HG03442 (cell line): ENCODE data around the gene BAHCC1.

ENCODE experiments used
- ATAC-seq: cut with Tn5 transposase; IDR thresholded peaks from one replicate; pipeline ENCODE4 v1.9.1; 2021; ENCODE audit warnings: mild to moderate bottlenecking, moderate library complexity; ENCODE audit not compliant: unreplicated experiment

The BAHCC1 gene

DNA sequence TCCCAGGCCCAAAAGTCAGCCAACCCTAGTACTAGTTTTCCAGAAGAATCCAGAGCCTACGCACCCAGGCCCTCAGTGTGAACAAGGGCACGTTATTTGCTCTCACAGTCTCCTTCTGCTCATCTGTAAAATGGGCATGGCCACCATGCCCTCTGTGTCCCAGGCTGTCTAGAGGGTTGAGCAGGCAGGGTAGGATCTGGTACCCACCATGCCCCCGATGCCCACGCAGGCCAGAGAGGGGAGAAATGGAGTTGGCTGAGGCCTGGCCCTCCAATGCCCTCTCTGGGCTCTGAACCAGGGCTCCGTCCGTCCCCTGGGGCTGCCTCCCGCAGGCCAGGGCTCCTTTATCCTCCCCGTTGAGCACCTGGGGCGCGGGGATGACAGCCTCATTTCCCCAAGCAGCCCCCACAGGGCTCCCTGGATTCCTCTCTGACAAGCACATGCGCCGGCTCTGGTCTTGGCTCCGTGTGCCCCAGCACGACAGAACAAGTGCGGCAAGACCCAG is 9.1 kb upstream of the BAHCC1 start:
- ATAC-seq: no peak

DNA sequence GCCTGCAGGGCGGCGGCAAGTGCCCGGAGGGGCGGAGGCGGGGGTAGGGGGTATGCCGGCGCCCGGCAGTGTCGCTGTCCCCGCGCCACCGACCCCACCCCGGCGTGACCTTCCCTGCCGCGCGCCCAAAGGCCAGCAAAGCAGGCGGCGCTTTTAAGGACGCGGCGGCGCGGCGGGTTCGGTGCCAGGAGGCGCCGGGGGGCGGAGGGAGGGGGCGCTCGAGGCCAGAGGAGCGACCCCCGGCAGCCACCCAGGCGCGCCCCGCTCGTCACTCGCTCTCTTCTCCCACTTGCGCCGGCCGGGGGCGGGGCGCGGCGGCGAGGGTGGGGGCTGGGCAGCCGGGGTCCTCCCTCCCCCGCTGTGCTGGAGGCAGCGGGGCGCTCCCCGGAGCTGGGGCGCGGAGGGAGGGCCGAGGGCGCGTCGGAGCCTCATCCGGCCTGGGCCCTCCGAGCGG is 8.6 kb upstream of the BAHCC1 start:
- ATAC-seq: no peak

DNA sequence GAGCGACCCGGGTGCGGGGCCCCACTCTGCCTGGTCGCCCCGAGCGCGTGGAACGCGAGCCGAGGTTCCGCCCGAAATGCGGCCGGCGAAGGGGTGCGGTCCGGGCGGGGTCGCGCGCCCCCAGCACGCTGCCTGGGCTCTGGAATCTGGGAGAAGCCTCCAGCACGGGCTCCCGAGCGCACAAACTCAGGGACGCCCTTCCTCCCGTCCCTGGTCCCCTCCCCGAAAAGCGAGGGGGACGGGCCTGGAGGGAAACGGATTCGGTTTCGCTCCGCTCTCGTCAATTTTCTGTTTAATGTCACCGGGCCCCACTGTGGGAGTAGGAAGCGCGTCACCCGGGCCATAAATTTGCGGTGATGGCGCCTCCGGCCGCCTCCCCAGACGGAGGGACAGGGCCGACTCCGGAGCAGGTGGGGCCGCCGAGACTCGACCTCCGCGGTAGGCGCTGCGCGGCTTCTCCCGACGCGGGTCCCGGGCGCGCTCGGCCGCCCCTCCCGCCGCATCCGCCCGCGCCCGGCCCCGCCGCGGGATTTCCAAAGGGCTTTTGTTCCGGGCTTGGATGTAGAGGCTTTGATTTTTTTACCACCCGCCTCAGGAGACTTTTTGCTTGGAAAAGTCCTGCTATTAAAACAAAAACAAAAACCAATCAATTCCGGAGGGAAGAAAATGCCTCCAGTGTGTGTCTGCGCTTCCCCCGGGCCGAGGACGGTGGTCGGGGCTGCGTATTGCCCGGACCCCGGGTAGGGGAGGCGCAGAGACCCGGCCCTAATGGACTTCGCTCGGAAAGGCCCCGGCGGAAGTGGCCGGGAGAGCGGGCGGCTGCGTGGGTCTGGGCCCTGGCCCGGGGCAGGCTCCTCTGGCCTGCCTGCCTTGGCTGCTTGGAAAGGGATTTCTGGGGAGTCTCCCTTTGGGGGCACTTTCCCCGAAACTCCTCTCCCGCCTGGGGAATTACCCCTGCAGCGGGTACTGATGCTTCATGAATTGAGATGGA is 7.9 kb upstream of the BAHCC1 start:
- no peak for ATAC-seq

DNA sequence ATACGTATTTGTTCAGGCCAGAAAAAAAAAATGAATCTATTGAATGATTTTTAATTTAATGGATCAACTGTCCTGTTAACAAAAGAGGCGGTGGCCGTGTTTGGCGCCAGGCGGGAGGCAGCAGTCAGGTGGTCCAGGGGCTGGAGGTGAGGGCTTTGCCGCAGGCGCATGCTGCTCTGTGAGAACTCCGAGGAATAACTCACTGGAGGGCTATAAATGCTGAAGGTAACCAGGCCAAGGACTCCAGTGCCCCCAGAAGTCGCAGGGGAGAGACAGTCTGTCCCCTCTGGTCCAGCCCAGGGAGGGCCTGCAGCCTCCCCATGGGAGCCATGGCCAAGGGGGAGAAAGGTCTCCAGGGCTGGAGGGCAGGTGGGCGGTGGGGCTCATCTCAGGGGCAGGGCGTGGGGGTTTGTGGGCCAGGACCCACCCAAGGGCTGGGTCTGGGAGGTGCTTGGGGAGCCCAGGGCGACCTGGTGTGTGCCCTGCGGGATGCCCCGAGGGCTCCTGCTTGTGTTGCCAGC is 7.1 kb upstream of the BAHCC1 start:
- ATAC-seq: no peak

DNA sequence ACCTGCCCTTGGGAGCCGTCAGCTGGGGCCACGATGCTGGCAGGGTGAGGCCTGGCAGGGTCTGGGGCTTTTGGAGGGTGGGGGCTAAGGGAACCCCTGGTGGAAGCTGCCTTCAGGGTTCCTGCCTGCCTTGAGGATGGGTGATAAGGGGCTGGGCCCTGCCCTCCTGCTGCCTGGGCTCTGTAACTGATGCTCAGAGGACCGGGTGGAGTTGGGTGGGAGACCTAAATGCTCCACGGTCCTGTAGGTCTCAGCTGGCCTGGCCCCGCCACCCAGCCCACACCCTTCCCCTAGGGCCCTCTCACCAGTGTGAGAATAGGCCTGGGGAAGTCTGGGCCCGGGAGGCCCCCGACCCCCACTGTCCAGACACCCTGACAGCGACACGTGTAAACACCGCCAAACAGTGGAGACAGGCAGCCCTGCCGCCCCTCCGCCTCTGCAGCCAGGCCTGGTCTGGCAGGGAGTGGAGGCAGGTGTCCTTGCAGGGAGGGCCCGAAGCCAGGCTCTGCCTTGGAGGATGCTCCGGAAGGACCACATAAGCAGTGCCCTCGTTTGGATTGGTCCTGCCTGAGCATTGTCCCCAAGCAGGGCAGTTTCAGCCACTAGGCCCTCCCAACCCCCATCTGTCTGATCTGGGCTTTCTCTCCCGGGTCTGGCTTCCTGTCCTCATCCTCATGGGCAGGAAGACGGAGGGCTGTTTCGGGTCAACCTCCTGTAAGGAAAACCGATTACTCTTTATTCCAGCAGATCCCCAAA is 6.5 kb upstream of the BAHCC1 start:
- no peak for ATAC-seq

DNA sequence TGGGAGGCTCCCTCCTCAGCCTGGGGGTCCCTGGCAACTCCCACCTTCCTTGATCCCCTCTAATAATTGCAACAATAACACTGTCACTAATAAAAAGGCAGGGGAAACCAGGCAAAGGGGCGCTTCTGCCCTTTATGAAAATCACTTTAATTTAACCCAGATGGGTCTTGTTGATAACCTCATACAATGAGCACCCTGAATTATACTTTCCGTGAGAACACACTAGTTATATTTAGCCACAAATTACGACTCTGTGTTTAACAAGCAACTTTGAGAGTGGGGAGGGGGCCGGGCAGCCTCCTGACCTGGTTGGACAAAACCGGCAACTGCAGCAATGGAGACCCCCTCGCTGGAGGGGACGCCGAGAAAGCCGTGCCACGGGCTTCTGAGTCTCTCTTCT is 5.7 kb upstream of the BAHCC1 start:
- no peak for ATAC-seq

DNA sequence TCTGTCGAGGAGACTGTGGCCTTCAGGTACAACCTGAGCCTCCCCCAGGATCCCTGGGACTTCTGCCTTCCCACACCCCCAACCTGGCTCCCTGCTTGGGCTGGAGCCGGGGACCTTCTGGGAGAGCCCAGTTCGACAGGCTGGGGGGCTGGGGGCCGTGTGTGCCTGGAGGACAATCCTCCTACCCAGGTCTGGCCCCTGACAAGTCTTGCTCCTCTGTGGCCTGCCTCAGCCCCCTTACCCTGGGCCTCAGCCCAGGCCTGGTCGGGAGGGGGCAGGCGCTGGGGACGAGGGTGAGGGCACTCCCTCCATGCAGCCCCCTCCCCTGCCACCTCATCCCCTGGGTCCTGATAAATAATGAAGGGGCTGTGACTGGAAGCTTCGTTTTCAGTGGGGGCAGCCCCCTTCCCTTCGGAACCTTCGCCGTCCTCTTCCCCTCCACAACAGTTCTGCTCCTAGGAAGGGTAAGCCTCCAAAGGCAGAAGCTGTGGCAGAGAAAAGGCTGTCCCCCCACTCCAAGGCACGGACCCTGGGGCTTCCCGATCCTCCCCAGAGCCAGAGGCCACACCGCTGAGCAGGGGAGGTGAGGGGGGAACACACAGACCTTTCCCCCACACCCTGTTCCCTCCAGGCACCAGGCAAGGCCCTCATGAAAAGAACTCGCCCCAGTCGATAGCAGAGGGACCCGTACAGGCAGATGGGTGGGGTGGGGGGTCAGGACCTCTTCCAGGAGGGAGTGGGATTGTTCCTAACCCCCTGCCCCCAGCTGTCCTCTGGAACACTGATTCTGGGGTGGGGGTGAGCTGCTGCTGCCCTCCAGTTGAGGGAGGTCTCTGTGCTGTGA is 5.0 kb upstream of the BAHCC1 start:
- ATAC-seq: no peak

DNA sequence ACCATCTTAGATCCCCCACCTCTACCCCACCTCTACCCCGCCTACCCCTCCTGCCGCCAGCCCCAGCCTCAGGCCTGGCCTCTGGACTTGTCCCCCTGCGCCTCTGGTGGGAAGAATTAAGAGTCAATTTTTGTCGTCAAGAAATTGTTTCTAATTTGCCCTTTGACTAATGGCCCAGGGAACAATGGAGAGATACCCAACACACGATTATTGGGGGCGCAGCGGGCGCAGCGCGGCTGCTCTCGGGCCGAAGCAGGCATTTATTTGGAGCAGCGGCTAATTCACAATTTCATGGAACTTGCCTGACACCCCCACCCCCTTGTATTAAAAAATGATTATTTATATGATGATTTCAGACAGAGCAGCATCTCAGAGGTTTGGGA is 4.4 kb upstream of the BAHCC1 start:
- ATAC-seq: no peak

DNA sequence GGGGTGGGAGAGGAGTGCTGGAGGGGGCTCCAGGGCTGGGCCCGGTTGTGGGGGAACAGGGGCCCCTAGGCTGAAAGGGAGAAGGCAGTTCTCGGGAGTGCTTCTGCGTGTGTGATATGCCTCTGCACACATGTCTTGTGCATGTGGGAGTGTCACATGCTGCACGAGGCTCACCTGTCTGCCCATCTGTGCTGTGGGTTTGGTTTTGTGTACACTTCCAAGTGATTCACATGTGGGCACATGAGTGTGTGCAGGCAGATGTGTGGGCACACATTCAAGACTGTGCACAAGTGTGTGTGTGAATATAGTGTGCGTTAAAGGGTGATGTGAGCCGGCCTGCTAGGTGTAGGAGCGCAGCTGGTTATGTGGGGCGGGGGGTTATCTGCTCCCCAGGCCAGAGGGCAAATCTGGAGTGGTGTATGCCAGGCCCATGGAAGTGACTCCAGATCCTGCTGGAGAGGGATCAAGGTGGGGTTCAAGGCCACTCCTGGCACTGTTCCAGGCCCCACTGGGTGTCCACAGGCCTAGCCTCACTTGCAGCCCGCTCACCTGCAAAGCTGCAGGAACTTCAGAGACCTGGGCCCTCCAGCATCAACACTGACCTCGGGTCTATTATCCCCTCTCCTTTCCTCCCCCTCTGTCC is 3.8 kb upstream of the BAHCC1 start:
- ATAC-seq: no peak

DNA sequence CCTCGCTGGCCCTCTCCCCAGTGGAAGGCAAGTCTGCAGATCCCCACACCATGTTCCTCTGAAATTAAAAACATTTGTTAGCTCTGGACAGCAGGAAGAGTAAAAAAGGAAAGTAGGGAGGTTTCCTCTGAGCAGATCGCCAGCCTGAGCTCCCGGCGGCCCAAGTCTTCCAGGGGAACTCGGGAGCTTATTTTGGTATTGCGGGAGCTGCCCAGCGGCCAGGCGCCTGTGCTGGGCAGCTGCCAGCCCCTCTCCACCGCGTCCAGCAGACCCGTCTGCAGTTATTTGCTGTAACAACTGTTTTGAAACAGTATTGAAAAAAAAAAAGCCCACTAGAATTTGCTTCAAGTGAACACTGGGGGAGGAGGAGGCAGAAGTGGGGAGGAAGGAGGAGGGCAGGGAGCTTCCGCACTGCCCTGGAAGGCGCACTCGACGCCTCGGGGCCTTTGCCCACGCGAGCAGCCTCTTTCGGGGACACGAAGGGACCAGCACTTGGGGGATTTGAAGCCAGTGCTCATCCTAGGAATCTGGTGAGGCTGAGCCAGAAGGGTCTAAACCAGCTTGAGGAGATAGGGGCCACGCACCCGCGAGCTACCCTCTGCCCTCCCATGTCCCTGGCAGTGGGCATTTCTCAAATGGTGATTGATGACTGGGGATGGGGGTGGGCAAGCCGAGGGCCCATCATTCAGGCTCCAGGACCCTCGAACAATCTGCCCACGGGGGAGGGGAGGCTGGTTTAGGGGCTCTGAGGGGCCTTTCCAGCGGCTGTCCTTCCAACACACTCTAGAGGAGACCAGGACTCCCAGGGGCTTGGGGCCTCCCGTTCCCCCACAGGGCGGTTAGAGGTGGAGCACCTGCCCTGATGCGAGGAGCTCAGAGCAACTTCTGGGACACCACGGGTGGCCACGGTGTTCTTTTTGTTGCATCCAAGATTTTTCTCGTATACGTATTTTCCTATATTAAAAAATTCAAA is 3.0 kb upstream of the BAHCC1 start:
- ATAC-seq: no peak

DNA sequence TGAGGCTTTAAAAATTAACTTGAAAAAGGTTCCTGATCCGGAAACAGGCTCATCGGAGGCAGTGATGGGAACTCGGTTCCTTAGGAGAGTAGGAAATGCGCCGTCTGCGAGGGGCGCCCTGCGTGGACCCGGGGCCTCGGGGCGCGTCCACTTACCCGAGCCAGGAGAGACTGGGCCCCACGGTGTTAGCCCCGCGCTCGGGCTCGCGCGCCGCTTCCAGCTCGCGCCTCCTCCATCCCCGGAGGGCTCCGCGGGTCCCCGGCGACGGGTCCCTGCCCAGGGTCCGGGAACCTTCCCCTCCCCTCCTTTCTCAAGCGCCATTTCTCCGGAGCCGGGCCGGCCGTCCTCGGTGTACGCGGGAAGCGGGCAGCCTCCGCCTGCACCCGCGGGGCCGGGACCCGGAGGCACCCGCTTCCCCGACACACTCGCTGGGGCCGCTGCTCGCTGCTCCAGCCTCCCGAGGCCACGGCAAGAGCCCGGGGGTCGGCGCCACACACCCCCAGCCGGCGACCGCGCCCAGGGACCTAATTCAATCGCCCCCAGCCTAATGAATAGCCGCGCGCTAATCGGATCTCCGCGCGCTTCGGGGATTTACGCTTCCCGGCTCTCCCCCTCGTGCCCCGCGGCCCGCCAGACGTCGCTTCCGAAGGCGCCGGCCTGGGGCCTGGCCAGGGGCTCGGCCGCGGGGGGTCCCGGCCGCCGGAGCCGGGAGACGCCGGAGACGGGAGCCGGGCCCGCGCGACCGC is 2.2 kb upstream of the BAHCC1 start:
- ATAC-seq: no peak

DNA sequence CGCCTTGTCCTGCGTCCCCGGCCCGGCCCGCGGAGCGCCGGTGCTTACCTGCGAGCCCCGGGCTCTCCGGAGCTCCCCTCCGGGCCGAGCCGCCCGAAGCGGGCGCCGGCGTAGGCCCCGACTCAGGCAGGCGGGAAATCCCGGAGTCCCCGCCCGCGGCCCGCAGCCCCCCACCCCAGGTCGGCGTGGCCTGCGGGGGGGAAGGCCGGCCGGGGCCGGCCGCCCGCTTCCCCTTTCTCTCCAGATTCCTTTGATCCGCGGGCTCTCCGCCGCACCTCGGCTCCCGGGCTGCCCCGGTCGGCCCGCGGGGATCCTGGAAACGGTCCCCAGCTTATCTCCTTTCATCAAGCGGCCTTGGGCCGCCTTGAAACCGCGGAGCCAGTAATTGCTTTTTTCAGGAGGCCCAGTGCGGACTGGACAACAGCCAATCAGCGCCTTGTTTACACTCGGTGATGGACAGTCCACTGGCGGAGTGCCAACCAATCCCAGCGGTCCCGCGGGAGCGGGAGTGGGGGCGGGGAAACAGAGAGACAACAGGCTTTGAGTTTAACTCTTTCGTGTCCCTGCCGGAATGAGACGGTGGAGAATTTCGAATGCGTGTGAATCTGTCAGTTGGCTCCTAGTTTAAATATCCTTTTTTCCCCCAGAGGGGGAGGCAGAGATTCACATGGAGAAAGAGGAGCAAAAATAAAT is 1.4 kb upstream of the BAHCC1 start:
- ATAC-seq: peak; percentile 42

DNA sequence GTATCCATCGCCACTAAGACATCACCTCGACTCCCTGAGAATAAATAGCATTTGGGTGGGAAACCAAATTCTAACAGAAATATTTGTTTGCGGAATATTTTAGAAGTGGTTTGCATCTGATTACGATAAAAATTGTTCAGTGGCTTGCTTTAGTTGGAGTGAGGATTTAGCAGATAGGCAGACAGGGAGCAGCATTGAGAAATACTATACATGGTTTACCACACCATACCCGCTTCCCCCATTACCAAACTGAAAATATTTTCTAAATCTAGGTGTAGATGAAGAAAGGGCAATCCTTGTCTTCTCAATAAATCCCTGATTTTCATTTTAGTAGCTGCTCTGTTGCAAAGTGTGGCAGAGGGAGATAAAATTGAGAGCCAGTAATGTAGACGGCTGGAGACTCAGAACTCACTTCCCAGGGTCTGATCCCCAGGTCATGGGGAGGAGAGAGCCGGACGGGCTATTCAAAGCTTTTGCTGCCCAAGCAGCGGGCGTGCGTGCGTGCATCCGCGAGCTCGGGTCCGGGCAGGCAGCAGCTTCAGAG is 808 bp upstream of the BAHCC1 start:
- no peak for ATAC-seq

DNA sequence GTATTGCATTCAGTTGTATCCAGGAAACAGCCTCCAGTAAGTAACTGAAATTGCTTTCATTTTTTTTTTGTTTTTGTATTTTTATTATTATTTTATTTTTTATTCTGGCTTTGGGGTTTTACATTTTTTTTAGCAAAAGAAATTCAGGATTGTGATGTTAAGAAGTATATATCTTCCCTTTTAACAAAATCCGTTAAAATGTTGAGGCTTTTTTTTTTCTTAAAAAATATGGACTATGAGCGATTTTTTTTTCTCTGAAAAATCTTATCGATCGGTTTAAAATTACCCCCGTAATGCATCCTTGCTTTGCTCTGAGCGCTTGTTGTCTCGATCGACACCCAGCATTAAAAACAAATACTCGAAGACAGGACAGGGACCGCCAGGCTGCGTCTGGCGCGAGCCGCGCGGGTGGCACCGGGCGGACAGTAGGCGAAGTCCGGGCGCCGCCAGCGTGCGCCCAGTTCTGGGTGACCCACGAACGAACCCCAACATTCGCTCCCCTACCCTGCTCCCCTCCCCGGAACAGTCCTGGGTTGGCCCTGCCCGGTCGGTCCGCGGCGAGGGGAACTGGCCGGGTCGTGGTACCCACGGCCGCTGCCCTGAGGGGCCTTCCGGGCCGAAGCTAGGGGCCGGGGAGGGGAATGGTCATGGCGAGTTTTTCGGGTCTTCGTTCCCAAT is 482 bp downstream of the BAHCC1 start:
- ATAC-seq: no peak

DNA sequence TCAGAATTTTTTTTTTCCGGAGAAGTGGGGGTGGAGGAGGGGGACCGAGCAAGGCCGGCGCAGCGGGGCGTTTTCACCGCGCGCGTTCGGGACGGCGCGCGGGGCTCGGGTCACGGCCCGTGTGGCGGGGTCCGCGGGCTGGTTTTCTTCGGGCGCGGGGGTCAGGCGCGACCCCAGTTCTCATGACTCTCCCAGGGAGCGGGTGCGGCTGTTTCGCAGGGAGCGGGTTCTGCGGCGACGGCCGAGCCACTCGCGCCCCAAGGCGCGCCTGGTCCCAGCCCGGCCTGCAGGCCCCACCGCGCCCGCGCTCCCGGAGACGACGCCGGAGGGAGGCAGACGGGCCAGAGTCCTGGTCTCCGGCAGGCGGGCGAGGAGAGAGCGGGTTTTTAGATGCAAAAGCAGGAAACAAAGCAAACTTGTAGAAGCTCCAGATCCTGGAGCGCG is 1.0 kb downstream of the BAHCC1 start:
- no peak for ATAC-seq

DNA sequence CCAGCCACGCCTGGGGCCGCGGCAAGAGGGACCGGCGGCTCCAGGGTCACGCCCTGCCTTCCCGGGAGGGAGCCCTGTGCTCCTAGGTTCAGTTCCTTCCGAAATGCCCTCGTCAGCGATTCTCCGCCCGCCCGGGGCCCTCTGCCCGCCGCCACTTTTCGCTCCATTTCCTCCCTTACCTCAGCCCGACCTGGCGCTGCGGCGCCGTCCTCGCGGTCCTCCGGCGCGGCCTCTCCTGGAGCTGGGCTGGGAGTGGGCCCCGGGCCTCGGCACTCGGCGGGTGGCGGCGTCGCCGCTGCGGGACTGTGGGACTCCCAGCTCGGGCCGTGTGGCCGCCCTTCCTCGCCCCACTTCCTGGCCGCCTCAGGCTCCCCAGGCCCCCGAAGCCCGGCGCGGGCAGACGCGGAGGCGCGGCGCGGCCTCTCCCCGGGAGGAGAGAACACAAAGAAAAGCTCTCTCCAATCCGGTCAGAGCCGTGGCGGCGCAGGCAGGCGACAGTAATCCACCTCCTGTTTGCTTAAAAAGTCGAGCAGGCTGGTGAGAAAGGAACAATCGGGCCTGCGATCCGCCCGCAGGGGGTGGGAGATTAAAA is 1.6 kb downstream of the BAHCC1 start:
- ATAC-seq: no peak
